HG02759 (cell line): ENCODE measurements around the gene HOATZ.

Source experiments
- ATAC-seq: cut with Tn5 transposase; IDR thresholded peaks from one replicate; pipeline ENCODE4 v1.9.1; 2021; ENCODE audit warnings: mild to moderate bottlenecking, moderate library complexity; ENCODE audit not compliant: unreplicated experiment

HOATZ gene

DNA sequence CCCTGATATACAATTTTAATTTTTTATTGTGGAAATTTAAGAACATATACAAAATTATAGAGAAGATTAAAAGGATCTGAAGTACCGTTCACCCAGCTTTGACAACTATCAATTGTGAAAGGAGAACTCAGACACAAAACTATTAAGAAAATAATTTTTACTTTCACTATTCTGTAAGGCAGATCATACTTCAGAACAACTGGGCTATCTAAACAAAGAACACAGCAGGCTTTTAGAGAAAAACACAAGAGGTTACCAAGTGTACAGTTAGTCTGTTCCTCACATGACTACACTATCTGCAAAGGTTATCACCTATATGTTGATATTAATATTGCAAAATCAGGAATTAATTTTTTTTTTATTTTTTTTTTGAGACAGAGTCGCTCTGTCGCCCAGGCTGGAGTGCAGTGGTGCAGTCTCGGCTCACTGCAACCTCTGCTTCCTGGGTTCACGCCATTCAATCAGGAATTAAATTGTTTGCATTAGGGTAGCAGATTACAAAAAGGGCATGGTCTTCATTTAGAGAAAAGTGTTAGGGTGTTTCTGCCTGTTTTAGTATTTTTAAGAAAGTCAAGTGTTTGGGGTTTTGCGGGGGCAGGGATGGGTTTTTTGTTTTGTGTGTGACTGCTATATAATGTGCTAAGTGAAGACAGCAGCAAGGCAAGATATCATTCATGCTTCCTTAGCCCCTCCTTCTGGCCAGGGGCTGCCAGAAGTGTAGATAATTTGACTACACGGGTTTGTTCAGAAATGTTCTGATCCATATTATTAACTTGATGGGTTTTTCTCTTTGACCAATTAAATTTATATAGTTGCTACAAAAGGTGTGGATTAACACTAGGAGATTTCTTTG, 60.0 kb downstream of the HOATZ start:
- no peak for ATAC-seq

DNA sequence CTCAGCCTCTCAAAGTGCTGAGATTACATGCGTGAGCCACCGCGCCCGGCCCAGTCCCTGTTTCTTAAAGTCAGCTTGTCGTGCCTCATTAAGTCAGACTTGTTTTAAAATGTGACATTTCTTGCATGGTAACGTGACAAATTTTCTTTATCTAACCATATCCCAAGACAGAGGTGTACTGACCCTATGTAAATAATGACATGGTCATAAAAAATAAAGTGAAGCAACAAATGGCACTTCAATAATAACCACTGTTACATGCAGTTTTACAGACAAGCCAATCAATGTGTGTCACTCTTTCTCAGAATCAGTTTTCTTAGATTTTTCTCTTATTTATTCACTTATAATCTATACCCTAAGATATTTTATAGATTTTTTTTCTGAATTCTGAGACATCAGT, 61.2 kb downstream of the HOATZ start:
- ATAC-seq, result no peak

DNA sequence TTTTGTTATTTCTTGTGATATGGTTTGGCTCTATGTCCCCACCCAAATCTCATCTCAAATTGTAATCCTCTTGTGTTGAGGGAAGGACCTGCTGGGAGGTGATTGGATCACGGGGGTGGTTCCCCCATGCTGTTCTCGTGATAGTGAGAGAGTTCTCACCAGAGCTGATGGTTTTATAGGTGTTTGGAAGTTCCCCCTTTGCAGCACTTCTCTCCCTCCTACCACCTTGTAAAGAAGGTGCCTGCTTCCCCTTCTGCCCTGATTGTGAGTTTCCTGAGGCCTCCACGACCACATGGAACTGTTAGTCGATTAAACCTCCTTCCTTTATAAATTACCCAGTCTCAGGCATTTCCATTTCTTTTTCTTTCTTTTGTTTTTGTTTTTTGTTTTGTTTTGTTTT, 63.2 kb downstream of the HOATZ start:
- no peak for ATAC-seq

DNA sequence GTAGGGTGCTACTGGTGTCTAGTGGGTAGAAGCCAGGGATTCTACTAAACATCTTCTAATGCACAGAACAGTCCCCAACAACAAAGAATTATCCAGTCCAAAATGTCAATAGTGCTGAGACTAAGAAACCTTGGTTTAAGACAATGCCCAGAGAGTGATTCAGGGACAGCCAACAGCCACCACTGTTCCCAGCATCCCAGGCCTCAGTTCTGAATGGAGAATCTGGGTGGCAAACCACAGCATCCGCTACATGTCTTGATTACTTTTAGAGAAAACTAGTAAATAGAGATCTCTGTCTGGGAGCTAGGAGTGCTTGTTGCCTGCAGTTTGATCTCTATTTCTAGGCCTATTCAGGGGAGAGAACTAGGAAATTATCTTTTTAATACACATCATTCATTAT, 66.8 kb downstream of the HOATZ start:
- no peak for ATAC-seq

DNA sequence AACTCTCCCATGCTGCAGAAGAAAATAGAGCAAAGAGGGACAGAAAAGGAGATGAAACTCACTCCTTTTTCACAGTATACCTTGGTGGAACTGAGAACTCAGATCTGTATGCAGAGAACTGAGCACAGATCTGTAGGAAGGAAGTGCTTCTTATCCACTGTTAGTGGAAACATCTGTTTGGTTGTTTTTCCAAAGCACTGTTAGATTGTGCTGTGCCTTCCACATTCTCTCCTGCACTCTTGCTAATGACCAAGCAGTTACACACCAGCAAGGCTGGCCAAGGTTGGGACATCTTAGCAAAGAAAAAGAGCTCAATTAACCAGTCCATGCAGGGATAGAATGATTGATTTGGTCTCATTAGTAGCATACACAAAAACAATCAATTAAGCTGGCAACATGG, 67.6 kb downstream of the HOATZ start:
- no peak for ATAC-seq

DNA sequence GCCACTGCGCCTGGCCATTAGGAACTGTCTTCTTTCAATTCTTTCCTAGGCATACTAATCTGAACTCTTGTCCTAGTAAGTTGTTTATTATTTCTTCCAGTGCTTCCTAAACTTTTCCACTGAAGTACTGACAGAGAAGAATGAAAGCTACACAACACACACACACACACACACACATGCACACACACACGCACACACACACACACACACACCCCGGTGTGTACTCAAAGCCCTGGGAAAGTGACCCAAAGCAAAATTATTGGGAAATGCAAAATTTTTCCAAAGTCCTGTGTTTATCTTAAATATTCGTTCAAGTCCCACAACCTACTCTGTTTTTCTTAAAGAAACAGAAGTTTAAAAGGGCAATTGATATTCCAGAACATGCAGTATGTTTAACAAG, 68.3 kb downstream of the HOATZ start:
- ATAC-seq, result no peak

DNA sequence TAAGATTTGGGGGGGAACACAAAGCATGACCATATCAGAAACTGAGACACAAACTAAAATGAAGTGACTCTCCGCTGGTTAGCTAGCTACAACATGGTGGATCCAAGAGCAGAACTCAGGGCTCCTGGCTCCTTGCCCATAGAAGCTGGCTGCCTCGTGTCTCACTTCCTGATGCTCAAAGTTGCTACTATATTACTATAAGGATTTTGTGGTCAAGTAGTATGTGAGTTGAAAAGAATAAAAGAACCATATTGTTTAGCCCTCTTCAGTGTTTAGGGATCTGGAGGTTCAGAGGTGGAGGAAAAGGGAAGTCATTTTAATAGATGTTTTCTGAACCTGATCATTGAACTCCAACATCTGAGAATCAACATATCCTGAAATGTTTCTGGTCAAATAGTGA, 70.8 kb downstream of the HOATZ start:
- ATAC-seq, result no peak

DNA sequence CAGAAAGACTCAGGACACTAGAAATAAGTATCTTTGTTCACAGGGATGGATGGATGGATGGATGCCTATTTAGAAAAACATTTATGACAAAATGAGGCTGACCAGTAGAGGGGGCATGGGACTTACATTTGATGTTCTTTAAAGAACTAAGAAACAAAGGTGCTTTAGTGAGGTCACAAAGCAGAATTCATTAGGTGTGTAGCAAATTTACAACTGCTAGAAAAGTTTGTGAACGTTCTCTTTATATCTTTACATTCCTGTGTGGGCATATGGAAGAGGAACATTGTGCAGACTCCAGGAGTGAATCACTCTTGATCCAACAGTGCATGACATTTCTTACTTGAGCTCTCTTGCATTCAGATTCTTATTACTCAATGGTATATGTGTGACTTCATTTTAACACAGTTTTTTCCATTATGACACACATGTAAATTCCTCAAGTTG, 71.8 kb downstream of the HOATZ start:
- no peak for ATAC-seq
